Measurements from ENCODE around the gene LITAFD. TPM values are rescaled to one million over a fixed set of nuclear protein-coding genes. Genes with fewer than 3 reads are reported as not detected.
A peak's percentile ranks its signal among the peaks of the same experiment; 100 is the strongest.
"Not testable (repeated sequence)": the region's sequence is repeated elsewhere in the genome, so short reads cannot be mapped to it uniquely, and the experiment has no call there.

Gene LITAFD
- total RNA-seq, 1 experiment from 2014 or later = not detected

- no peak for DNase-seq (ENCODE audit: low read depth)
Observed at GRCh38 chr16:8855972-8856371, 26.2 kb upstream of the LITAFD start.

- no peak for DNase-seq (ENCODE audit: low read depth)
Observed at GRCh38 chr16:8858994-8859912, 22.9 kb upstream of the LITAFD start.

- peak; percentile 36 for DNase-seq (ENCODE audit: low read depth)
Observed at GRCh38 chr16:8859913-8860881, 22.0 kb upstream of the LITAFD start.

- DNase-seq (ENCODE audit: low read depth) = no peak
Observed at GRCh38 chr16:8861563-8862308, 20.4 kb upstream of the LITAFD start.

- DNase-seq (ENCODE audit: low read depth) = no peak
Observed at GRCh38 chr16:8862309-8863130, 19.6 kb upstream of the LITAFD start.

GRCh38 chr16:8863594-8864424, 18.3 kb upstream of the LITAFD start:
- DNase-seq (ENCODE audit: low read depth) = no peak

- peak; percentile 30 for DNase-seq (ENCODE audit: low read depth)
Observed at GRCh38 chr16:8864480-8865110, 17.6 kb upstream of the LITAFD start.

GRCh38 chr16:8865145-8865882, 16.8 kb upstream of the LITAFD start:
- DNase-seq (ENCODE audit: low read depth) = no peak

- no peak for DNase-seq (ENCODE audit: low read depth)
Observed at GRCh38 chr16:8866118-8866883, 15.8 kb upstream of the LITAFD start.

GRCh38 chr16:8866884-8867215, 15.3 kb upstream of the LITAFD start:
- DNase-seq (ENCODE audit: low read depth) = no peak

- no peak for DNase-seq (ENCODE audit: low read depth)
Observed at GRCh38 chr16:8867216-8867931, 14.8 kb upstream of the LITAFD start.

- DNase-seq (ENCODE audit: low read depth) = no peak
Observed at GRCh38 chr16:8867932-8868415, 14.2 kb upstream of the LITAFD start.

GRCh38 chr16:8868416-8869211, 13.5 kb upstream of the LITAFD start, which contains the start of gene CARHSP1:
TSS of gene CARHSP1 (minus strand) at chr16:8869006. CDS start at chr16:8859328, 9,678 bp downstream.
- DNase-seq (ENCODE audit: low read depth) = peak; percentile 90

GRCh38 chr16:8869212-8869987, 12.8 kb upstream of the LITAFD start:
- no peak for DNase-seq (ENCODE audit: low read depth)

- DNase-seq (ENCODE audit: low read depth) = not testable (repeated sequence)
Observed at GRCh38 chr16:8869988-8870241, 12.2 kb upstream of the LITAFD start.

- no peak for DNase-seq (ENCODE audit: low read depth)
Observed at GRCh38 chr16:8872071-8872470, 10.1 kb upstream of the LITAFD start.
